K562 (cell line): Measurements from ENCODE around the gene FYB1. TPM values are rescaled to one million over a fixed set of nuclear protein-coding genes. Genes with fewer than 3 reads are reported as not detected.

Source experiments
- ATAC-seq: fragments of 200-7000 bp; cut with Tn5 transposase; 3 replicates; pipeline ENCODE4 v1.9.1; 2020; ENCODE audit warnings: moderate library complexity
- BruUV-seq: library from RNA; stranded (reverse); fragments of 400-500 nt; replicated peaks from 2 replicates; lab custom pipeline; 2021; lab: Mats Ljungman, UMichigan
- CTCF ChIA-PET: fragments of 300-600 bp; formaldehyde crosslinking; extraction: SDS; loops from one replicate; lab custom pipeline; 2021; ENCODE audit warnings: low intra/inter-chr PET ratio; lab: Yijun Ruan, JAX
- POLR2A ChIA-PET: fragments of 300-600, 350-650 bp; sonication (Branson Sonifier 250); formaldehyde crosslinking; extraction: SDS; loops from one replicate; lab custom pipeline; 2021; ENCODE audit warnings: antibody characterized with exemption, inconsistent platforms; lab: Yijun Ruan, JAX
- DNase-seq, 4 experiments: peaks; one replicate each; pipeline versions ENCODE4 v3.0.0 to v3.0.0-alpha.2; 2011 to 2018; ENCODE audit warnings: low spot score in 3 of 4, mixed read lengths in 3 of 4; ENCODE audit errors: extremely low read depth in 1 of 4
- FAIRE-seq: peaks from 2 replicates; lab custom pipeline; 2011; peaks lifted over from hg19 to GRCh38; lab: Jason Lieb, UNC
- H2AFZ ChIP-seq: 2 replicates; pipeline ENCODE4 v1.6.0; 2011; ENCODE audit warnings: low read depth, low read length, control low read depth, inconsistent platforms
- H3K27ac ChIP-seq: fragments of 200-600 bp; 3 replicates; pipeline ENCODE4 v1.8.0; 2011; ENCODE audit warnings: low read depth, mild to moderate bottlenecking, control low read depth, inconsistent platforms, low read length, moderate library complexity, mixed read lengths; ENCODE audit errors: extremely low read depth
- H3K27me3 ChIP-seq, 2 experiments: fragments of 300-600 bp in 1 of 2; 2 replicates in 1 of 2; 3 replicates in 1 of 2; pipeline versions ENCODE4 v1.6.0 to v1.8.0; 2011; ENCODE audit warnings: inconsistent platforms in 2 of 2, low read length in 2 of 2, mild to moderate bottlenecking in 1 of 2, mixed read lengths in 1 of 2, moderate library complexity in 1 of 2; ENCODE audit not compliant: control insufficient read depth in 2 of 2, insufficient read depth in 2 of 2
- H3K36me3 ChIP-seq: fragments of 300-600 bp; 3 replicates; pipeline ENCODE4 v1.8.0; 2011; ENCODE audit warnings: mild to moderate bottlenecking, low read length, inconsistent platforms; ENCODE audit not compliant: control insufficient read depth, insufficient read depth
- H3K4me1 ChIP-seq, 2 experiments: fragments of 200-600 bp in 1 of 2; replicated peaks in 1 of 2; 2 replicates in 1 of 2; 3 replicates in 1 of 2; pipeline versions ENCODE4 v1.5.1 to v1.8.0; 2011; ENCODE audit warnings: inconsistent platforms in 2 of 2, low read length in 2 of 2, mild to moderate bottlenecking in 1 of 2, mixed read lengths in 1 of 2, moderate library complexity in 1 of 2; ENCODE audit not compliant: control insufficient read depth in 2 of 2, insufficient read depth in 2 of 2
- H3K4me2 ChIP-seq: 2 replicates; pipeline ENCODE4 v1.6.1; 2011; ENCODE audit warnings: low read length, control low read depth, inconsistent platforms, mixed read lengths; ENCODE audit not compliant: insufficient read depth
- H3K4me3 ChIP-seq: fragments of 200-600 bp; sonication (generic), shearing (Covaris generic); 2 replicates; pipeline ENCODE4 v1.5.1; 2016; ENCODE audit warnings: control low read depth, inconsistent platforms
- H3K79me2 ChIP-seq: fragments of 200-600 bp; 3 replicates; pipeline ENCODE4 v1.8.0; 2011; ENCODE audit warnings: low read length, inconsistent platforms; ENCODE audit not compliant: control insufficient read depth, insufficient read depth
- H3K9ac ChIP-seq, 2 experiments: 2 replicates each; pipeline versions ENCODE4 v1.6.0 to v1.6.1; 2011; ENCODE audit warnings: low read depth in 2 of 2, low read length in 2 of 2, control low read depth in 1 of 2, inconsistent platforms in 1 of 2, mild to moderate bottlenecking in 1 of 2, mixed read lengths in 1 of 2; ENCODE audit not compliant: insufficient read depth in 1 of 2
- H3K9me1 ChIP-seq: one replicate; pipeline ENCODE4 v1.6.0; 2011; ENCODE audit warnings: inconsistent platforms, mild to moderate bottlenecking, low read length, moderate library complexity; ENCODE audit not compliant: control insufficient read depth, insufficient read depth
- H3K9me3 ChIP-seq: replicated peaks from 2 replicates; pipeline ENCODE4 v1.5.1; 2011; ENCODE audit warnings: low read depth, low read length, inconsistent platforms; ENCODE audit not compliant: control insufficient read depth, insufficient read depth
- H4K20me1 ChIP-seq: replicated peaks from 2 replicates; pipeline ENCODE4 v1.6.1; 2011; ENCODE audit warnings: low read length, inconsistent platforms, mixed read lengths; ENCODE audit not compliant: control insufficient read depth, insufficient read depth
- C11orf30 ChIP-seq: fragments of 450-650 bp; IDR thresholded peaks from 2 replicates; pipeline ENCODE4 v1.6.1; 2016; ENCODE audit warnings: low read depth, mild to moderate bottlenecking
- ELF1 ChIP-seq: fragments of 200-800 bp; sonication (Bioruptor generic); IDR thresholded peaks from 2 replicates; pipeline ENCODE4 v1.6.1; 2016; ENCODE audit warnings: missing genetic modification characterization, missing compliant biosample characterization
- MAFF ChIP-seq: IDR thresholded peaks from 2 replicates; pipeline ENCODE4 v1.6.1; 2012; ENCODE audit warnings: low read length, improper control_type of control experiment
- MAFG ChIP-seq: fragments of 450-650 bp; conservative IDR thresholded peaks from 2 replicates; pipeline ENCODE4 v1.6.1; 2016; ENCODE audit warnings: missing genetic modification characterization, missing compliant biosample characterization
- MAFK ChIP-seq: IDR thresholded peaks from 2 replicates; pipeline ENCODE4 v1.6.1; 2011; ENCODE audit warnings: low read length, improper control_type of control experiment
- ZNF316 ChIP-seq: fragments of 450-650 bp; IDR thresholded peaks from 2 replicates; pipeline ENCODE4 v1.6.1; 2016
- ZNF584 ChIP-seq: fragments of 200-800 bp; sonication (Bioruptor generic); IDR thresholded peaks from 2 replicates; pipeline ENCODE4 v1.6.1; 2016; ENCODE audit warnings: low read depth, mild to moderate bottlenecking, missing genetic modification characterization, missing compliant biosample characterization
- ZNF766 ChIP-seq: fragments of 200-800 bp; sonication (Bioruptor generic); conservative IDR thresholded peaks from 2 replicates; pipeline ENCODE4 v1.6.1; 2016; ENCODE audit warnings: missing genetic modification characterization, missing compliant biosample characterization
- WGBS: fragments of 100-300 bp; shearing (Covaris generic); methylation state at CpG from one replicate; pipeline ENCODE4 v1.1.6; 2016; ENCODE audit warnings: low coverage, mixed read lengths; ENCODE audit not compliant: insufficient coverage; ENCODE audit errors: missing lambda C conversion rate; 5-methylcytosine and 5-hydroxymethylcytosine counted together
- in situ Hi-C: fragments of 300-500 bp; cut with MboI; formaldehyde crosslinking; loops from 4 replicates; pipeline ENCODE4 v1.15.0; 2018; ENCODE audit warnings: inconsistent platforms, mixed read lengths
- intact Hi-C: fragments of 100-400 bp; cut with micrococcal nuclease; formaldehyde crosslinking; loops from 2 replicates; pipeline ENCODE4 v1.14.2; 2022
- polyA plus RNA-seq, 8 experiments: library from polyadenylated mRNA; depleted of rRNA in 4 of 8; stranded (reverse) in 5 of 8; unstranded in 3 of 8; fragments of >200 nt; fragmentation: Nextera tagmentation in 2 of 8; fragmentation: Illumina TruSeq in 1 of 8; extraction: Ambion mirVana in 2 of 8; extraction: Trizol in 1 of 8; gene quantifications; 2 replicates each; pipeline versions ENCODE4 v1.2.1 to v1.2.3, GENCODE V29; 2011 to 2014; ENCODE audit warnings: inconsistent platforms in 1 of 8, missing spikeins in 1 of 8
- total RNA-seq, 7 experiments: library from RNA; depleted of rRNA in 6 of 7; stranded (reverse); fragments of >200 nt in 6 of 7; fragmentation: Illumina TruSeq in 2 of 7; extraction: Trizol in 2 of 7; gene quantifications; 2 replicates each; pipeline versions ENCODE4 v1.2.1 to v1.2.3, GENCODE V29; 2011 to 2021; ENCODE audit warnings: low replicate concordance in 1 of 7

Gene FYB1
- total and polyA plus RNA-seq, 9 of the 15 experiments (the other 6 are each of a cell fraction or from before 2014, with no cell fraction given) = 4.7 to 31.5 (median 9.7) TPM

GRCh38 chr5:39167972-39168342, 51.4 kb downstream of the FYB1 start:
- POLR2A ChIA-PET = interaction anchor here (0.6 to 1.5 kb wide), 2 partner anchors 21 to 136 kb away, joined by 3 read pairs; no protein-coding TSS in a partner anchor
- intact Hi-C loops = no loop called here
- TF ChIP-seq ZNF584 (CRISPR knock-in tag) = no peak
- peak; percentile 93 for TF ChIP-seq MAFG (tag)
- peak; percentile 97 for TF ChIP-seq ZNF316
- peak; percentile 93 for TF ChIP-seq MAFK
- 0 out of 2 replicates have a peak, but pooled peaks have one; percentile 39 for TF ChIP-seq ZNF766 (CRISPR knock-in tag)
- peak; percentile 95 for TF ChIP-seq C11orf30
- TF ChIP-seq ELF1 = no peak
- peak; percentile 95 for TF ChIP-seq MAFF
- CTCF ChIA-PET = no interaction called here
- no peak for DNase-seq
- peaks cover 0 to 34% of the 10 kb centered on the region in 2 experiments; a peak in 4 of 5 replicates for H3K4me1 ChIP-seq
- no peaks in the 10 kb centered on the region; the same call in 1 of the 2 replicates for H3K9me3 ChIP-seq
- BruUV-seq = no TSS peak
- H3K27ac ChIP-seq = peak overlapping the region; percentile 63; the same call in 1 of the 3 replicates
- no peaks in the 10 kb centered on the region for H3K27me3 ChIP-seq
- WGBS = 58% methylated on average over 2 of the region's 2 CpGs
- H3K9me1 ChIP-seq = no peaks in the 10 kb centered on the region
- H3K9ac ChIP-seq = peak overlapping the region in 1 of 2 experiments; percentile 16; a peak in 1 of 4 replicates
- H3K79me2 ChIP-seq = no peaks in the 10 kb centered on the region
- H3K4me2 ChIP-seq = no peak overlapping the region
- H4K20me1 ChIP-seq = no peaks in the 10 kb centered on the region
- no peaks in the 10 kb centered on the region for H3K36me3 ChIP-seq
- ATAC-seq = no peak
- in situ Hi-C loops = no loop called here
- H3K4me3 ChIP-seq = no peak overlapping the region
- FAIRE-seq = no peak
- H2AFZ ChIP-seq = peak overlapping the region; percentile 63; the same call in 1 of the 2 replicates
